Measurements from ENCODE around the gene TSPAN31.

The TSPAN31 gene

GRCh38 chr12:57722716-57723629, 21.9 kb upstream of the TSPAN31 start:
- TF ChIP-seq CTCF (IDR thresholded peaks at IDR 0.05; ENCODE audit: low read depth, low read length, missing control alignments) = no peak
- H3K4me3 ChIP-seq (ENCODE audit: low read depth, low read length) = no peak overlapping the region
- DNase-seq (ENCODE audit: low read depth) = no peak

DNA sequence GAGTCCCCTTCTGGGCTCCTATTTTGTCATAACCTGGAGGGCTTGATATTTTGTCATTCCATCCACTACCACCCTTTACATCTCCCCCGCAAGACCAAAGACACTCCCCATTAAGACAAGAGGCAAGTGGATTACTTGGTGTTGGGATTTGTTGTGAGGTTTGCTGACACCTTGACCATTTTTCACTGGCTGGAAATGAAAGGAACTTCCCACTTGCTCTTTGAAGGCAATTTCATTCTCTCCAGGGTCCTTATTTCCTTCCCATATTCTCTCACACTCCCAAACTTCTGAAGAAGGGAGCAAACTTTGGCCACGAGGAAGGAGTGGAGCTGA, 21.2 kb upstream of the TSPAN31 start:
- no peak for DNase-seq (ENCODE audit: low read depth)
- TF ChIP-seq CTCF (IDR thresholded peaks at IDR 0.05; ENCODE audit: low read depth, low read length, missing control alignments) = no peak
- H3K4me3 ChIP-seq (ENCODE audit: low read depth, low read length) = no peak overlapping the region

GRCh38 chr12:57724003-57724935, 20.6 kb upstream of the TSPAN31 start:
- DNase-seq (ENCODE audit: low read depth) = no peak
- no peak for TF ChIP-seq CTCF (IDR thresholded peaks at IDR 0.05; ENCODE audit: low read depth, low read length, missing control alignments)
- no peak overlapping the region for H3K4me3 ChIP-seq (ENCODE audit: low read depth, low read length)

- no peak overlapping the region for H3K4me3 ChIP-seq (ENCODE audit: low read depth, low read length)
- no peak for TF ChIP-seq CTCF (IDR thresholded peaks at IDR 0.05; ENCODE audit: low read depth, low read length, missing control alignments)
- no peak for DNase-seq (ENCODE audit: low read depth)
Observed at GRCh38 chr12:57724936-57725740, 19.7 kb upstream of the TSPAN31 start.

DNA sequence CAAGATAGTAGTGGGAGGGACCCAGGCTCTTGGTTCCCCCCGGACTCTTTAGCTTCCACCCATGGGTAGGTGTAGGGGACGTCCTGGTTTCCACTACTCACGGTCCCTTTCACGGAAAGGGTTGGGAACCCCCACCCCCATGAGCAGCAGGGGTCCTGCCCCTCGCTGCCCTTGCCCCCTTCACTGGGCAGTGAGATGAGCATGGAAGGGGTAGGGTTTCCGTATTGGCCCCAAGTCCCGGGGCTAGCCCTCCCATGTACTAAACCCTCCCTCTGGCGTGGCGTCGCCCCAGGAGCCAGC, 19.0 kb upstream of the TSPAN31 start:
- no peak for TF ChIP-seq CTCF (IDR thresholded peaks at IDR 0.05; ENCODE audit: low read depth, low read length, missing control alignments)
- H3K4me3 ChIP-seq (ENCODE audit: low read depth, low read length) = no peak overlapping the region

GRCh38 chr12:57726151-57726883, 18.5 kb upstream of the TSPAN31 start:
- peak; percentile 34 for TF ChIP-seq CTCF (IDR thresholded peaks at IDR 0.05; ENCODE audit: low read depth, low read length, missing control alignments)
- no peak overlapping the region for H3K4me3 ChIP-seq (ENCODE audit: low read depth, low read length)
- DNase-seq (ENCODE audit: low read depth) = no peak

More for the DNA sequence above, 19.0 kb upstream of the TSPAN31 start:
- no peak for DNase-seq (ENCODE audit: low read depth)

All from GM12864 (cell line).